Esophagus squamous epithelium (tissue), 4 donors: ENCODE results near the gene SGMS2.

Experiments
- POLR2A ChIP-seq, 4 donors: fragments of 450-650 bp; IDR thresholded peaks; one replicate each; pipeline ENCODE4 v1.6.1; 2017; ENCODE audit warnings: antibody characterized with exemption in 4 of 4, mild to moderate bottlenecking in 4 of 4, moderate library complexity in 3 of 4
- TF ChIP-seq, protein P1 (sequence below), 6 experiments: fragments of 450-650 bp in 4 of 6; fragments of 200-600 bp in 2 of 6; sonication (generic) in 2 of 6; IDR thresholded peaks; one replicate each; pipeline ENCODE4 v1.5.1; 2016 to 2019; ENCODE audit warnings: antibody characterized with exemption in 6 of 6, mild to moderate bottlenecking in 4 of 6, moderate library complexity in 4 of 6

GRCh38 chr4:107877361-107877760 is 52.6 kb downstream of the SGMS2 start:
- TF ChIP-seq, protein P1, sequence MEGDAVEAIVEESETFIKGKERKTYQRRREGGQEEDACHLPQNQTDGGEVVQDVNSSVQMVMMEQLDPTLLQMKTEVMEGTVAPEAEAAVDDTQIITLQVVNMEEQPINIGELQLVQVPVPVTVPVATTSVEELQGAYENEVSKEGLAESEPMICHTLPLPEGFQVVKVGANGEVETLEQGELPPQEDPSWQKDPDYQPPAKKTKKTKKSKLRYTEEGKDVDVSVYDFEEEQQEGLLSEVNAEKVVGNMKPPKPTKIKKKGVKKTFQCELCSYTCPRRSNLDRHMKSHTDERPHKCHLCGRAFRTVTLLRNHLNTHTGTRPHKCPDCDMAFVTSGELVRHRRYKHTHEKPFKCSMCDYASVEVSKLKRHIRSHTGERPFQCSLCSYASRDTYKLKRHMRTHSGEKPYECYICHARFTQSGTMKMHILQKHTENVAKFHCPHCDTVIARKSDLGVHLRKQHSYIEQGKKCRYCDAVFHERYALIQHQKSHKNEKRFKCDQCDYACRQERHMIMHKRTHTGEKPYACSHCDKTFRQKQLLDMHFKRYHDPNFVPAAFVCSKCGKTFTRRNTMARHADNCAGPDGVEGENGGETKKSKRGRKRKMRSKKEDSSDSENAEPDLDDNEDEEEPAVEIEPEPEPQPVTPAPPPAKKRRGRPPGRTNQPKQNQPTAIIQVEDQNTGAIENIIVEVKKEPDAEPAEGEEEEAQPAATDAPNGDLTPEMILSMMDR (IDR thresholded peaks at IDR 0.05), result no peak
- no peak for TF ChIP-seq POLR2A (IDR thresholded peaks at IDR 0.05)
